ENCODE results near the gene POLR3A.

The POLR3A gene

DNA sequence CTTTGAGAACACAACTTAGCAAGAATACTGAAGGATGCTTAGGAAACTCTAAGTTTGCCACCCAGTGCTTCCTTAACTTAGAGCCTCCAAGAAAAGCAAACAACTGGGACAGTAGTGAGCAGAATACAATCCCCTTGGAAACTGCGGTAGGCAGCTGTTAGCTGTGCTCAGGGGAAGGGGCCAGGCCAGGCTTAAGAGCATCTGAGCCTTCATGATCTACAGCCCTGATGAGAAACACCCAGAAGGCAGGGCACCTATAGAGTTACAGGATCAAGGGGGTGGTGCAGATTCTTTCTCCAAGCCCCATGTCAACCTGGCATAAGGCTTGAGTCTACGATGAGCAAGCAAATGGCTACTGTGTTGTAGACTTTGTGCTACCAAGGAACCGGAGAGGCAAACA lies 51.4 kb downstream of the POLR3A start:
- DNase-seq (ENCODE audit: low read depth): no peak

DNA sequence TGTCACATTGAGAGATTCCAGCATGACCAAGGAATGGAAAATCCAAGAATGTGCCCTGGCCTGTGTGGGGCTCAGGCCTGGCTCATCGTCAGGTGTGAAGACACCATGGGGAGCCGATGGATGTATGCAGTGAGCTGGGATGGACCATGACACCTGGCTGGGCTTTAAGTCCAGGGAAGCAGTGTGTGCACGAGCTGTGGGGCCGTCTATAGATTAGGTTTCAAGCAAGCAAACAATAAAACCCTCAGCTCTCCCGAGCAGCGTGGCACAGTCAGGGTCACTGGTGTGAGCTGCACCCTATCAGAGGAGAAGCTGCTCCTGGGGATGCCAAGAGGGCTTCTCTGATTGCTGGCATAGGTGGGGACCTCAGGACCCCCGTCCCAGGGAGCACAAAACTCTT lies 52.3 kb downstream of the POLR3A start:
- no peak for DNase-seq (ENCODE audit: low read depth)

DNA sequence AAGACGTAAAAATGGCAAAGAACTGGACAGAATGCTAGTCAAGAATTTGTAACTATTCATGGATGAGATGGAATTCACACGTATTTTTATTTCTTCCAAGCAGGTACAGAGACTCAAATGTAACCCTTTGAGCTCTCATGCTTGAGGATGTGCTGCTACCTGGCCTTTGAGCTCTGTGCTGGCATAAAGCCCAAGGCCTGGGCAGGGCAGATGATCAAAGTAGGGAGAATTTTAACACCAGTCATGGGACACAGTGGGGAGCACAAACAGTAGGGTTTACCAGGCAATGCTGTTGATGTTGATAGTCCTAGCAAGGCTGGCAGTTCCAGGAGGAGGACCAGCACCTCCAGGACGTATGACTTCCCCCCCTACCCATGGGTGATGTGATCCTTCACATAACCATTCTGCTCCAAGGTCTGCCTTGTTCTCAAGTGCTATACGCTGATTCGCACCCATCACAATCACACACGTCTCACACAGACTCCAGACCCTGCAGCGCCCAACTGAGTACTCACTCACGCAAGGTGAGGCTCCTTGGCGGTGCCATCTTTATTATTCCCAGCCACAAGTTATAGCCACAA lies 54.1 kb downstream of the POLR3A start:
- DNase-seq (ENCODE audit: low read depth): no peak

DNA sequence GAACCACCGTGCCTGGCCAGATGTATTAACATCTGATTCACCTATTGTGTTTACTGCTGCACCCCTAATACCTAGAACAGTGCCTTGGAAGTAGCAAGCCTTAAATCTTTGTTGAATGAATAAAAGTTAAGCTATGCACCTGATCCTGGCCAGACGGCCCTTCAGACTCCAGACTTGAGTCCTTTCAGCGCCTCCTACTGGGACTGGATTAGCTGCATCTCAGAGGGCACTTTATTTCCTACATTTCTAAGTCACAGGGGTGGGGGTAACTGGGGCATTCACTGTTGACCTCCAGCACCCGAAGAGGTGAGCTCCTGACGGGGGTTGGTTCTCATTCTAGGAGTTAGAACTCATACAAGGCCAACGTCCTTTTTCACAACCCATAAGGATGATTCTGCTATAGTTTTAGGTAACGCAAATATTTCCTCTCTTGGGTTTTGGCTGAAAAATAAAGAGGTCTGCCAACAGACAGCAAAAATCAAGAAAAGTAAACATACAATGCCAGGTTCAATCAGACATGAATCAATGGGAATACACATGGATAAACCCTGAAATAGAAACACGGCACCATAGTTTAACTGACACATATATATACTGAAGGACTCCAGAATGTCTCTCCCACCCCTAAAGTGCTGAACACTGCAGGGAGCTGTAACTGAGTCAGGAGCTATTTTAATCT lies 54.8 kb downstream of the POLR3A start:
- DNase-seq (ENCODE audit: low read depth): no peak

DNA sequence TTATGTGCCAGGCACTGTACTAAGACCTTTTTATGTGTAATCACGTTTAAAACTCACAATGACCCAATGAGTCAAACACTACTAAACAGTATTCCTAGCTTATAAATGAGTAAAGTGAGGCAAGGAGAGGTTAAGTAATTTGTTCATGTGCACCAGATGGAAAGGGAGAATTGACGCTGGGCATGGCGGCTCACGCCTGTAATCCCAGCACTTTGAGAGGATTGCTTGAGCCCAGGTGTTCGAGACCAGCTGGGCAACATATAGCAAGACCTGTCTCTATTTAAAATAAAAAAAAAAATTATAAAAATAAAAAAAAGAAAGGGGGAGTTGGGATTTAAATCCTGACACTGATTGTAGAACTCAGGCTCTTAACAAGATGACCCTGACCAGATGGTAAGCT lies 56.0 kb downstream of the POLR3A start:
- no peak for DNase-seq (ENCODE audit: low read depth)

DNA sequence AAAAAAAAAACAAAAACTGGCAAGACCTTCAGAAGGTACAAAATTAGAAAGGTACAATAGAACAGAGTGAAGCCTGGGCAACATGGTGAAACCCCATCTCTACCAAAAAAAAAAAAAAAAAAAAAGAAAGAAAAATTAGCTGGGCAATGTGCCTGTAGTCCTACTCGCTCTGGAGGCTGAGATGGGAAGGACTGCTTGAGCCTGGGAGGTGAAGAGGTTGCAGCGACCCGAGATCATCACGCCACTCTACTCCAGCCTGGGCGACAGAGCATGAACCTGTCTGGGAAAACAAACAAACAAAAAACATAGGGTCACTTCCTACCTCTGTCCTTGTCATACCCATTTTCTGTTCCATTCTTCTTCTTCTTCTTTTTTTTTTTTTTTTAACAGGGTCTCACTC lies 57.2 kb downstream of the POLR3A start:
- DNase-seq (ENCODE audit: low read depth): no peak

DNA sequence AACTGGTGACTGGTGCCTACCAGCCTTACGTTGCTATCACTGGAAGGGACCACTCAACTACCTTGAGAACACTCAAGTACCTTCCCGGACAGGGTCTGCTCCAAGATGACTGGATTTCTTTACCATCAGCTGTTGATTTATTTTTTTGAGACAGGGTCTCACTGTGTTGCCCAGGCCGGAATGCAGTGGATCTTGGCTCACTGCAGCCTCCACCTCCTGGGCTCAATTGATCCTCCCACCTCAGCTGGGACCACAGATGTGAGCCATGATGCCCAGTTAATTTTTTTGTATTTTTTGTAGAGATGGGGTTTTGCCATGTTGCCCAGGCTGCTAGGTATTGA lies 57.5 kb downstream of the POLR3A start:
- DNase-seq (ENCODE audit: low read depth): no peak

DNA sequence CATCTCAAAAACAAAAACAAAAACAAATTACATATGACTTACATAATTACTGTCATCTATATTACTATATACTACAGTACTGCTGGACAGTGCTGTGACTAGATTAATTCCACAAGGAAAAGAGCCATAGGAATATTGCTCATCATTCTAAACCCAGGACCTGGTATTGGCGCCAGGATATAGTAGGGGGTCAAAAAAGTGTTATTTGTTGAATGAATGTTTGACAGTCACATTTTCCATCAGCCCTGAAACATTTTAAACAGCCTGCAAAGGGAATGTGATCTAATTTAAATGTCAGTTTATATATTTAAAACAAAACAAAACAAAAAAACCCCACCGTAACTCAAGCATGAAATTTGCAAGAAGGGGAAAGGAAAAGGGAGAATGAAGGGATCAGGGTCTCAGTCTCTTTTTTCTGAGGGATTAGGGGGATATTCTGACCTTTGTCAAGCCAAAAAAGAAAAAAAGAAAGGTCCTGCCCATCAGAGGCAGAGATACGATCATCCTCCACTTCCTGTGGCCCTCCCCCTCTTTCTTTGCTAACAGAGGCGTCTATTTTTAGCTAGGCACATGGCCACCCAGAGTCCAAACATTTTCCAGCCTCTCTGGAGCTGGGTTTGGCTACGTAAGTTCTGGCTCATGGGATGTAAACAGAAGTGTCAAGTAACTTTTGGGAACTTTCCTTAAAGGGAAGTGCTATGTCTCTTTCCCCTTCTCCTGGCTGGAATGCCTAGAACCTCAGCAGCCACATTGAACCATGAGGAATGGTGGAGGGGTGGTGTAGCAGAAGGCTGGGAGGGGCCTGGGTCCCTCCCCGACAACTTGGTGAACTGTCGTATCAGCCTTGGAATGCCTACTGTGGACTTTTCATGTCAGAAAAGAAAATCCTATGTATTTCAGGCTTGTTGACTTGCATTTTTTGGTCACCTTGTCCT lies 58.2 kb downstream of the POLR3A start:
- DNase-seq (ENCODE audit: low read depth): peak; percentile 18

DNA sequence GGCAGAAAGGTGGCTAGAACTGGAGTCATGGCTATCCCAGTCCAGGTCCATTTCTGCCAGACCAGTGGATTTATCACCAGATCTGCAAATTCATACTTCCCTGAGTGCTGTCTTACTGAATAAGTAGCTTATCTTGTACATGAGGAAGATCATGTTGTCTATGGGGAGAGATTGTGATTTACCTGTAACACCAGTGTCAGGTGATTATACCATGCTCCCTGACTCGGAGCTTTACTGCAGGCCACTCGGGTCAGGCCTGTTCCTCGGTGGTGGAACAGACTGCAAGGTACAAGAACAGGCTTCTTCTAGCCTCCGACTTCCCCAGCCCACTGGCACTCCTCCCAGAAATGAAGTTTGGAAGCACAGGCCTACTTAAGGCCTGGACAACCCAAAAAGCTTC lies 60.2 kb downstream of the POLR3A start:
- DNase-seq (ENCODE audit: low read depth): no peak

DNA sequence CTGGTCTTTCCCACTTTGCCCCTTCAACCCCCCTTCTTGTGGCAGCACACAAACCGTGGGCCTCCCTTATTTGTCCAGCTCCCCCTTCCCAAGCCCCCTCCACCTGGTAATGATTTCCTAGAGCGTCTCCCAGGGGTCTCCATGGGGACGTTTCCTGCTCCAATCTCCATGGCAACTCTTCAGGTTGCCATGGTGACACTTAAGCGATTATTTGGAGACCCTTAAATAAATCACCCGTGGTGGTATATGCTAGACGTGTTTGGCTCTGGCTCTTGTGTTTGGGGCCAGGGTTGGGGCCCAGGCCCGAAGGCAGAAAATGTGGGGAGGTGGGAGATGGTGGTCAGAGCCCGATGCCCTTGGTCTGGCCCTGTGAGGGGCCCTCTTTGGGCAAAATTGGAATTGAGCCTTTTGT lies 61.7 kb downstream of the POLR3A start:
- no peak for DNase-seq (ENCODE audit: low read depth)

DNA sequence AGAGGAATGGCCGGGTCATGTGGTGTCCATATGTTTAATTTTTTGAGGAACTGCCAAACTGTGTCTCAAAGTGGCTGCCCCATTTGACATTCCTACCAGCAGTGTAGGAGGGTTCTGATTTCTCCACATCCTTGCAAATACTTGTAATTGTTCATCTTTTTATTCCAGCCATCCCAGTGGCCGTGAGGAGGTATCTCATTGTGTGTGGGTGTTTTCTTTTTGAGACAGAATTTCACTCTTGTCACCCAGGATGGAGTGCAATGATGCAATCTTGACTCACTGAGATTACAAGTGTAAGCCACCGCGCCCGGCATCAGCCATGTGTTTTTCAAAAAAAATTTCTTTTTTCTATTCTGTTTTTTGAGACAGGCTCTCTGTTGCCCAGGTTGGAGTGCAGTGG lies 64.0 kb downstream of the POLR3A start:
- no peak for DNase-seq (ENCODE audit: low read depth)

DNA sequence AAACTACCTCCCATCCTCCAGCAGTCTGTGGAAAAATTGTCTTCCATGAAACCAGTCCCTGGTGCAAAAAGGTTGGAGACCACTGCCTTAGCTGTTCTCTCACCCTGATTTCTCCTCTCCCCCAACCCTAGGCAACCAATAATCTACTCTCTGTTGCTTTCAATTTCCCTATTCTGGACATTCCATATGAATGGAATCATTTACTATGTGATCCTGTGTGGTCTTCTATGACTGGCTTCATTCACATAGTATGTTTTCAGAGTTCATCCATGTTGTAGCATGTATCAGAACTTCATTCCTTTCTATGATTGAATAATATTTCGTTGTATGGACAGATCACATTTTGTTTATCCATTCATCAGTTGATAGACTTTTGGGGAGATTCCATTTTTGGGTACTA lies 64.5 kb downstream of the POLR3A start:
- DNase-seq (ENCODE audit: low read depth): no peak

DNA sequence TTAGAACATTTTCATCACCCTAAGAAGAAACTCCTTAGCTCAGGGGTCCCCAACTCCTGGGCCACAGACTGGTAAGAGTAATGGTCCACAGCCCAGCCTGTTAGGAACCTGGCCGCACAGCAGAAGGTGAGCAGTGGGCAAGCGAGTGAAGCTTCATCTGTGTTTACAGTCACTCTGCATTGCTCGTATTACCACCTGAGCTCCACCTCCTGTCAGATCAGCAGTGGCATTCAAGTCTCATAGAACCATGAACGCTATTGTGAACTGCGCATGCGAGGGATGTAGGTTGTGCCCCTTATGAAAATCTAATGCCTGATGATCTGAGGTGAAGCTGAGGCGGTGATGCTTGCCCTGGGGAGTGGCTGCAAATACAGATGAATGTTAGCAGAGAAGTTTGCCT lies 65.4 kb downstream of the POLR3A start:
- DNase-seq (ENCODE audit: low read depth): no peak

DNA sequence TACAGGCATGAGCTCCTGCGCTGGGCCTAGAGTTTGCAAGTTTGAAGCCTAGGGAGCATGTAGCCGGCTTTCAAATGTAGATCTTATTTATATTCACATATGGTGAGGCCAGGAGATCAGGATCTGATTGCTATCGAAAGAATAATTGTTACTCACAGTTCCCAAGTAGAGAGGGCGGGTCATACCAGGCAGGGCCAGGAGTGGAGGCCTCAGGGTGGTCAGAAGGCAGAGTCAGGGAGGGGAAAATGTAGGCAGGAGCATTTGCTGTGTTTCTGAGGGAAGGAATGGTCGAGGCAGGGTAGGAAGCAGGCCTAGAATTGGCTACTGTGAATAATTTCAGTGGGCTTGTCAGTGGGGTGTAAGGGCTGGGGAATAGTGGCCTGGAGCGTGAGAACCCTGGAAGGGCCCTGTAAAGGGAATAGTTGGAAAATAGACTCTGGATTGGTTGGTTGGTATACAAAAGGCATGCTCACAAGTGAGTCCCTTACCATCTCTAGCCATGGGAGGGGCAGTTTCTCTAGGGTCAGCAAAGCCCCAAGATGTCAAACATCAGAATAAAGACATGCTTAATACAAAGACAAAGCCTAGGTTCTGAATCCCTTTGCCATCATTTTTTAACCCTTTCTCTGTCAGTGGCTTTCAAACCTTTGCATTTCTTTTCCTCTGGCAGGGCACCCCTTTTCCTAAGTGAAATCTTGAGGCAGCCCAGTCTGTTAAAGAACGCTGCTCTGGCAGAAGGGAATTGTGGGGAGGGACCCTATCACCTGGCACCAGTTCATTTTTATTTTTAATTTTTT lies 66.8 kb downstream of the POLR3A start:
- no peak for DNase-seq (ENCODE audit: low read depth)

DNA sequence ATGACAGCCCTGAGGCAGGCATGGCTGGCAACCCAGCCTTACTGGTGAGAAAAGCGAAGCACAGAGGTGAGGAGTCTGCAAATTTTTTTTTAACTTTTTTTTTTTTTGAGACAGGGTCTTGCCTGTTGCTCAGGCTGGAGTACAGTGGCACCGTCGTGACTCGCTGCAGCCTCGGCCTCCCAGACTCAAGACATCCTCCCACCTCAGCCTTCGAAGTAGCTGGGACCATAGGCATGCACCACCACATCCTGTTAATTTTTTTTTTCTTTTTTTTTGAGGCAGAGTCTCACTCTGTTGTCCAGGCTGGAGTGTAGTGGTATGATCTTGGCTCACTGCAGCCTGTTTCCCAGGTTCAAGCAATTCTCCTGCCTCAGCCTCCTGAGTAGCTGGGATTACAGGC lies 67.6 kb downstream of the POLR3A start:
- no peak for DNase-seq (ENCODE audit: low read depth)

DNA sequence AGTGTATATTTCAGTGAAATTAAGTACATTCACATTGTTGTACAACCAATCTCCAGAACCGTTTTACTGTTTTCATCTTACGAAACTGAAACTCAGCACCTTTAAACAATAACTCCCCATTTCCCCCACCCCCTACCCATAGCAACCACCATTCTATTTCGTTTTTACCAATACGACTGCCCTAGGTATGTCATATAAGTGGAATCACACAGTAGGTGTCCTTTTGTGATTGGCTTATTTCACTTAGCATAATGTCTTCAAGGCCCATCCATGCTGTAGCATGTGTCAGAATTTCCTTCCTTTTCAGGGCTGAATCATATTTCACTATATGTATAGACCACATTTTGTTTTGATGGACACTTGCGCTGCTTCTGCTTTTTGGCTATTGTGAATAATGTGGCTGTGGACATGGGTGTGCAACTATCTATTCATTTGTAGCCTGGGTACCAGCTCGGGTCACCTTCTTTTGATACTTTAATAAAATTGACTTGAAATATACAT lies 68.4 kb downstream of the POLR3A start:
- no peak for DNase-seq (ENCODE audit: low read depth)

DNA sequence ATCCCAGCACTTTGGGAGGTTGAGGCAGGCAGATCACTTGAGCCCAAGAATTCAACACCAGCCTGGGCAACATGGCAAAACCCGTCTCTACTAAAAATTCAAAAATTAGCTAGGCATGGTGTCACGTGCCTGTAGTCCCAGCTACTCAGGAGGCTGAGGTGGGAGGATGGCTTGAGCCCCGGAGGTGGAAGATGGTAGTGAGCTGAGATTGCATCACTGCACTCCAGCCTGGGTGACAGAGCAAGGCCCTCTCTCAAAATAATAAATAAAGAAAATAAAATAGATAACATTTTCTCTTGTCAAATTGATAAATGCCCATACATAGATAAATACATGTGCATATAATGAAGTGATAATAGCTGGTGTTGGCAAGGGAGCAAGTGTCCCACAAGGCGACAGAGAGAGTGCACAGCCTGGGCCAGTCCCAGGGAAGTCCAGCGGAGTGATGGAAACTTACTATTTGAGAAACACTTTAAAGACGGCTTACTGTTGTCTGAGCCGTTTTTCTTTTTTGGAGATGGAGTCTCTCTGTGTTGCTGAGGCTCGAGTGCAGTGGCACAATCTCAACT lies 69.3 kb downstream of the POLR3A start:
- DNase-seq (ENCODE audit: low read depth): no peak

DNA sequence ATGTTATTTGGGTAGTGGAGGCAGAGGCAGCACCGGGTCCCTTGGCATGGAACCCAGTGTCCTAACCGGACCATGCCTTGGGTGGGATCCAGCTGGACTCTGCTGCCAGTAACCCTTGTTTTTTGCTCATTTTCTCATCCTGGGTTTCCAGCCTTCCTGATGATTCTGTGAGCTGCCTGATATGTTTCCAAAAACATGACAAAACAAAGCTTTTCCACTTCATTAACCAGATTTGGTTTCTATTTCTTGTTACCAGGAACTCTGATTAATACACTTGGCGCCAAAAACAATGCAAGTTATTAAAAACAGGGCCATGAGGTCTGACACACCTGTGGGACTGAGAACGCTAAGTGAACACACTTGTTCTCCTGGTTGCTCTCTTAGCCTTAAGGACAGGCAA lies 69.9 kb downstream of the POLR3A start:
- no peak for DNase-seq (ENCODE audit: low read depth)

DNA sequence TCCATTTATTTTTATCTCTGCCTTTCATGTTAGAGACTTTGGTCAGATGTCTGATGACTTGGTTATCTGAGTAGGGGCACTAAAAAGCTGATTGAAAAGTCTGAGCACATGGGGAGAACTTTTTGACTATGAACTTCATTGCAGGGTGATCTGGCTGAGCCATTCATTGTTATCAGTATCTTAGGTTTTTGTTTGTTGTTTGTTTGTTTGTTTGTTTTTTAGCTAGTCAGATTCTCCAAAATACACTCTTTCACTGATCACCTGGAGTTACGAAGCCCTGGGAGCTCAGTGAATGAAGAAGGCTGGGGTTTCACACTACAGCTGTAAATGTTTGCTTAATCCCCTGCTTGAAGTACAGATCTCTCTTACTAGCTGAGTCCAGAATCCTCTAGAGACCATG lies 74.2 kb downstream of the POLR3A start:
- DNase-seq (ENCODE audit: low read depth): no peak

DNA sequence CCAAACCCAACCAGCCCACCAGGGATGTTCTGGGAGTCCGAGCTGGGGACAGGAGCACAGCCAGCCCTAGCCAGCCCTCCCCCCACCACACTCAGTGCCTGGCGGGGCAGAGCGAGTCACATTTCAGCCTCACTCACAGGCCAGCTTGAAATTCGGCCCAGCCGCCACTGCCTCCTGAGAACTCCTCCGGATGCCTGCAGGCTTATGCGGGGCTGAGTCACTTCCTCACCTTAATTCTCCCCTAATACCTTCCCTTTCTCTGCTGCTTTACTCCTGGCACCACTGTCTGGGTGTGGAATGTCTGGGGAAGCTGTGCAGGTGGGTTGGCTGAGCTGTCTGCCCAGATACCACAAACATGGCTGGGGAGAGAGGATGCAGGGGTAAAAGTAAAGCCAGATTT lies 80.1 kb downstream of the POLR3A start:
- no peak for DNase-seq (ENCODE audit: low read depth)

DNA sequence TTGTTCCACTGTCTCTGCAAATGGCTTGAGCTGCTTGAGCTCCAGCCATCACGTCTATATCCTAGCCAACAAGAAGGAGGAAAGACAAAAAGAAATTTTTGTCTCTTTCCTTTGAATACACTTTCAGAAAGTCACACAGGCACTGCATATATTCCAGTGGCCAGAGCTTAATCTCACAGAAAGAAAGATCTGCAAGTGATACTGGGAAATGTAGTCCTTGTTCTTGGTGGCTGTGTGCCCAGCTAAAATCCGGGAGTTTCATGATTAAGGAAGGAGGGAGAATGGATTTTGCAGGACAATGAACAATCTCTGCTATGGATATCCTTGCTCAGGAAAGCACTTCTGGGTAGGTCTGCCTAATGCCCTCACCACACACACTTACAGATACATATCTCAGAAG lies 83.2 kb downstream of the POLR3A start:
- no peak for DNase-seq (ENCODE audit: low read depth)

DNA sequence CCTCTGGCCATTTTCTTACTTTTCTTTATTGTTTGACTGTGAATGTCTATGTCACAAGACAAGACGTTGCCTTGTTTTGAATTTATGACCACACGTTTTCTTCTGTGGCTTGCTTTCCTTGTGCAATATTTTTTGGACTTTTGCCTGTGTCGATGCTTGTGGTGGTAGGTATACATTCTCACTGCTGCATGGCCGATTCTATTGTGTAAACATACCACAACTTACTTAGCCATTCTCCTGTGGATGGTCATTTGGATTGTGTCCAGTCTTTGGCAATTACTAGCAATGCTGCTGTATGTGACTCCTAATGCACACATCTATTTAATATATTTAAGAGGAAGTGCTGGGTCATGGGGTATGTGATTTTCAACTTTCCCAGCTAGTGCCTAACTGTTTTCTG lies 84.8 kb downstream of the POLR3A start:
- DNase-seq (ENCODE audit: low read depth): no peak

All from CMK (cell line).